Peyer's patch (tissue), 4 donors: Measurements from ENCODE around the gene PLEKHB2. TPM values are rescaled to one million over a fixed set of nuclear protein-coding genes. Genes with fewer than 3 reads are reported as not detected.

Experiments
- small RNA-seq, 2 donors: library from RNA; depleted of rRNA; stranded (forward); fragments of <200 nt; gene quantifications; one replicate each; pipeline ENCODE3, GENCODE V24; 2016
- total RNA-seq, 4 donors: library from RNA; depleted of rRNA; stranded (reverse); fragments of >200 nt; gene quantifications; one replicate each; pipeline ENCODE4 v1.1.0, GENCODE V29; 2016

The PLEKHB2 gene
- total RNA-seq, 4 donors from 2014 or later = 35.5 to 150 (median 120) TPM

Small RNAs within 50 kb of the gene (small RNA-seq; reads per million reads assigned to genes)
- 0 reads per million in 2 donors for gene AC009477.1

Other genes starting within 250 kb of the PLEKHB2 start
- 10 to 100 TPM; 54.5 to 95.8 (median 81.5) TPM for gene FAM168B, start 11.9 kb upstream of the PLEKHB2 start, total RNA-seq
- gene POTEE, start 104.2 kb downstream of the PLEKHB2 start, total RNA-seq = not detected